ENCODE data around the gene PLCL2. TPM values are rescaled to one million over a fixed set of nuclear protein-coding genes. Genes with fewer than 3 reads are reported as not detected.

The PLCL2 gene
- total and polyA plus RNA-seq, 10 of the 15 experiments (the other 5 are each of a cell fraction or from before 2014, with no cell fraction given) = 7.5 to 37.3 (median 21.7) TPM

- no peak for TF ChIP-seq SUZ12 (IDR thresholded peaks at IDR 0.05; ENCODE audit: unreplicated experiment)
- no peak for TF ChIP-seq SMAD5 (IDR thresholded peaks at IDR 0.05; ENCODE audit: low read depth)
- TF ChIP-seq CHD1 (IDR thresholded peaks at IDR 0.05; ENCODE audit: low read depth, low read length) = no peak
- TF ChIP-seq ZNF274 (IDR thresholded peaks at IDR 0.05; ENCODE audit: insufficient read depth, insufficient read length) = no peak
- TF ChIP-seq FOS (IDR thresholded peaks at IDR 0.05; ENCODE audit: borderline replicate concordance, extremely low read depth, insufficient read length) = no peak
- TF ChIP-seq NFIC (IDR thresholded peaks at IDR 0.05; ENCODE audit: low read depth, low read length) = peak; percentile 53; the same call in 1 of the 2 replicates
- no peak for TF ChIP-seq YBX1 (IDR thresholded peaks at IDR 0.05)
- no peak for TF ChIP-seq RBBP5 (conservative IDR thresholded peaks at IDR 0.05)
- no peak for TF ChIP-seq E2F8 (IDR thresholded peaks at IDR 0.05; ENCODE audit: low read depth, partially characterized antibody)
- no peak for TF ChIP-seq ZNF207 (IDR thresholded peaks at IDR 0.05; ENCODE audit: borderline replicate concordance)
- no peak for TF ChIP-seq CREM (IDR thresholded peaks at IDR 0.05; ENCODE audit: low read depth)
- no peak for TF ChIP-seq ATF7 (IDR thresholded peaks at IDR 0.05; ENCODE audit: low read depth)
- TF ChIP-seq BHLHE40 (IDR thresholded peaks at IDR 0.05; ENCODE audit: borderline replicate concordance in 1 of 2, low read depth in 2 of 2, low read length in 1 of 2) = peak; percentile 34 to 44; a peak in 2 of 4 replicates
- no peak for TF ChIP-seq USF2 (IDR thresholded peaks at IDR 0.05; ENCODE audit: borderline replicate concordance, low read depth, low read length)
- TF ChIP-seq NFYA (IDR thresholded peaks at IDR 0.05; ENCODE audit: borderline replicate concordance, low read depth, low read length) = no peak
- no peak for TF ChIP-seq BACH1 (IDR thresholded peaks at IDR 0.05; ENCODE audit: borderline replicate concordance)
- no peak for TF ChIP-seq TCF7 (IDR thresholded peaks at IDR 0.05; ENCODE audit: borderline replicate concordance)
- no peak for TF ChIP-seq YY1 (IDR thresholded peaks at IDR 0.05; ENCODE audit: low read depth, low read length)
- no peak for TF ChIP-seq JUND (IDR thresholded peaks at IDR 0.05; ENCODE audit: low read depth, low read length)
- no peak for TF ChIP-seq E4F1 (IDR thresholded peaks at IDR 0.05; ENCODE audit: borderline replicate concordance, partially characterized antibody)
- TF ChIP-seq ZBTB33 (IDR thresholded peaks at IDR 0.05) = no peak
- no peak for TF ChIP-seq POLR2AphosphoS2 (IDR thresholded peaks at IDR 0.05; ENCODE audit: low read depth, low read length)
- no peak for TF ChIP-seq BMI1 (IDR thresholded peaks at IDR 0.05; ENCODE audit: borderline replicate concordance)
- no peak for TF ChIP-seq FOXK2 (IDR thresholded peaks at IDR 0.05)
- TF ChIP-seq SMAD1 (IDR thresholded peaks at IDR 0.05; ENCODE audit: low read depth, partially characterized antibody) = no peak
Measured at GRCh38 chr3:17052363-17052762, 167.6 kb downstream of the PLCL2 start (continued).

Measured in GM12878 (cell line).